Cardiac muscle cell (in vitro differentiated cells and primary cell): ENCODE data around the gene STIL. TPM values are rescaled to one million over a fixed set of nuclear protein-coding genes. Genes with fewer than 3 reads are reported as not detected.

ENCODE experiments used
- DNase-seq, 2 donors: peaks; one replicate each; pipeline versions ENCODE4 v3.0.0 to v3.0.0-alpha.2; 2010 to 2017; ENCODE audit warnings: low read depth in 1 of 2, low spot score in 1 of 2
- H3K27ac ChIP-seq: fragments of 200-600 bp; sonication (generic); 2 replicates; pipeline ENCODE4 v1.5.1; 2016
- H3K27me3 ChIP-seq: fragments of 200-600 bp; sonication (generic); 2 replicates; pipeline ENCODE4 v1.6.0; 2016; ENCODE audit warnings: control low read depth
- H3K36me3 ChIP-seq: fragments of 200-600 bp; sonication (generic); 2 replicates; pipeline ENCODE4 v1.5.1; 2016; ENCODE audit warnings: control low read depth
- H3K4me1 ChIP-seq: fragments of 200-600 bp; sonication (generic); 2 replicates; pipeline ENCODE4 v1.8.1; 2017; ENCODE audit warnings: low read depth, mild to moderate bottlenecking, mixed run types
- H3K4me3 ChIP-seq: fragments of 200-600 bp; sonication (generic); 2 replicates; pipeline ENCODE4 v1.5.1; 2016; ENCODE audit warnings: mild to moderate bottlenecking
- H3K9me3 ChIP-seq: fragments of 200-600 bp; sonication (generic); 2 replicates; pipeline ENCODE4 v1.5.1; 2017; ENCODE audit warnings: low read depth, mild to moderate bottlenecking, control low read depth
- polyA plus RNA-seq: library from polyadenylated mRNA; unstranded; fragments of >200 nt; fragmentation: Nextera tagmentation; extraction: Ambion mirVana; gene quantifications from 2 replicates; pipeline ENCODE4 v1.2.1, GENCODE V29; 2016
- total RNA-seq: library from RNA; depleted of rRNA; stranded (reverse); fragments of >200 nt; gene quantifications from 2 replicates; pipeline ENCODE4 v1.2.3, GENCODE V29; 2016
- TF ChIP-seq, protein P1 (sequence below): IDR thresholded peaks from 2 replicates; pipeline ENCODE4 v1.5.1; 2012; ENCODE audit warnings: low read depth, mild to moderate bottlenecking, low read length

The STIL gene
- total and polyA plus RNA-seq, 2 experiments from 2014 or later, result 2.3 to 13.4 TPM

DNA sequence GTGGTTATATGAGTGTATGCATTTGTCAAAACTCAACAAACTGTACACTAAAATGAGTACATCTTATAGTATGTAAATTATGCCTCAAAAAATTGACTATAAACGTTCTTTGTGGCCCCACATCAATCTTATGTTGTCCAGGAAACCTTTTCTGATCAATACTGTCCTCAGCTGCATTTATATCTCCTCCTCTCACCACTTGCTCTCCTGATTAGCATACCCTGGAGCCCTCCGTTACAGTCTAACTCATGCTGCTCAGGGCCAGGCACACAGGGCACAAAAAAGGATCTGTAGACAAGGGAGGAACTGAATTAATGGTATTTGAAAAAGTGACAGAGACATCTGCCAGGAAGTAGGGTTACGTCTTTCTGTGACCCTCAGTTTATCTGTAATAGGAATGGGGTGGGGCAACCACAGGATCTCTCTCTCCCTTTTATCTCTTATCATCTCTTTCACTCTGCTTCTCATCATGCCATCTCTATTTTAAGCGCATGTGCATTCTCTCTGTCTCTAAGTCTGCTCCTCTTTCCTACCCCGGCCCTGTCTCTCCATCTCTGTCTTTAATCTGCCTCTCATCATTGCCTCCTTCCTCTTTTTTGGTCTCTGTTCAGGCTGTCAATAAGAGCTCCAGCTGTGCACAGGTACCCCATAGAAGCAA lies 74.9 kb downstream of the STIL start:
- TF ChIP-seq, protein P1, sequence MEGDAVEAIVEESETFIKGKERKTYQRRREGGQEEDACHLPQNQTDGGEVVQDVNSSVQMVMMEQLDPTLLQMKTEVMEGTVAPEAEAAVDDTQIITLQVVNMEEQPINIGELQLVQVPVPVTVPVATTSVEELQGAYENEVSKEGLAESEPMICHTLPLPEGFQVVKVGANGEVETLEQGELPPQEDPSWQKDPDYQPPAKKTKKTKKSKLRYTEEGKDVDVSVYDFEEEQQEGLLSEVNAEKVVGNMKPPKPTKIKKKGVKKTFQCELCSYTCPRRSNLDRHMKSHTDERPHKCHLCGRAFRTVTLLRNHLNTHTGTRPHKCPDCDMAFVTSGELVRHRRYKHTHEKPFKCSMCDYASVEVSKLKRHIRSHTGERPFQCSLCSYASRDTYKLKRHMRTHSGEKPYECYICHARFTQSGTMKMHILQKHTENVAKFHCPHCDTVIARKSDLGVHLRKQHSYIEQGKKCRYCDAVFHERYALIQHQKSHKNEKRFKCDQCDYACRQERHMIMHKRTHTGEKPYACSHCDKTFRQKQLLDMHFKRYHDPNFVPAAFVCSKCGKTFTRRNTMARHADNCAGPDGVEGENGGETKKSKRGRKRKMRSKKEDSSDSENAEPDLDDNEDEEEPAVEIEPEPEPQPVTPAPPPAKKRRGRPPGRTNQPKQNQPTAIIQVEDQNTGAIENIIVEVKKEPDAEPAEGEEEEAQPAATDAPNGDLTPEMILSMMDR, result no peak
- Histone ChIP-seq H3K27ac (no peak overlapping the region), H3K36me3 (no peaks in the 10 kb centered on the region), H3K4me3 (no peak overlapping the region), H3K27me3 (peaks cover 48% of the 10 kb centered on the region), H3K9me3 (no peaks in the 10 kb centered on the region), H3K4me1 (peaks cover 9% of the 10 kb centered on the region)
- no peak for DNase-seq

DNA sequence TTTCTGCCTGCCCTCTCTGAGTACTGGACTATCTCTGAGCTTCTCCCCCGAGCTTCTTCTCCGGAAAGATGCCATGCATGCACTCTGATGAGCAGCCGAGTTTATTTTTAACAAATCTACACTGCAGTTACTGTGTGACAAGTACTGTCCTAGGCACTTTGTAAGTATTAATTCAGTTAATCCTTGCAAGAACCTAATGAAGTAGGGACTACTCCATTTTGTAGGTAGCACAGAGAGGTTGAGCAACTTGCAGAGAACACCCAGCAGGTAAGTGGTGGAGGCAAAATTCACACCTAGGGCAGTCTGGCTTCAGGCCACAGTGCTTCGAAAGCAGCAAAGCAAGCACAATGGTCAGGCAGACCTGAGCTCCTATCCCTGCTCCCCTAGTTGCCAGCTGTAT lies 78.1 kb downstream of the STIL start:
- H3K9me3 ChIP-seq, result no peaks in the 10 kb centered on the region
- H3K36me3 ChIP-seq, result no peaks in the 10 kb centered on the region
- peaks cover 55% of the 10 kb centered on the region for H3K27me3 ChIP-seq
- H3K27ac ChIP-seq, result no peak overlapping the region
- DNase-seq, result no peak
- peaks cover 9% of the 10 kb centered on the region for H3K4me1 ChIP-seq
- no peak overlapping the region for H3K4me3 ChIP-seq
- TF ChIP-seq, protein P1, result no peak

DNA sequence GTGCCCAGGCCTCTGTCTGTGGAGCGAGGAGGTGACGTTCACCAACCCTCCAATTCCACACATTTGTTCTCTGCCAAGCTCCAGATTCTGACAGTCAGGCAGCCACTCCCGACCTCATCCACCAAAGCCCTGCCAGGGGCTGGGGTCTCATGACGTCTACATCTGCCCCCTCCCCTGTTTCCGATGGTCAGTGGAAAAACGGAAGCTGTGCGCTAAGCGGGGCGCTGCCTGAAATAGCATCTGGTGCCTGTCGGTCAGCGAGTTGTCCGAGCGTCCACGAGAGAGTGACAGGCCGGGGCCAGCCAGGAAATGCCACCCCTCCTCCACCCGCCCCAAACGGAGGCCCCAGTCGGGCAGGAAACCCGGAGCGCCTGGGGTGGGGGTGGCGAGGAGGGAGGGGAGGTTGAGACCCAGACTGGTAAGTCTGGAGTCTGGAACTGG lies 78.7 kb downstream of the STIL start:
- Histone ChIP-seq H3K27me3 (peaks cover 61% of the 10 kb centered on the region), H3K4me3 (no peak overlapping the region), H3K4me1 (peaks cover 9% of the 10 kb centered on the region), H3K27ac (no peak overlapping the region), H3K9me3 (no peaks in the 10 kb centered on the region), H3K36me3 (no peaks in the 10 kb centered on the region)
- no peak for DNase-seq
- TF ChIP-seq, protein P1, result no peak

DNA sequence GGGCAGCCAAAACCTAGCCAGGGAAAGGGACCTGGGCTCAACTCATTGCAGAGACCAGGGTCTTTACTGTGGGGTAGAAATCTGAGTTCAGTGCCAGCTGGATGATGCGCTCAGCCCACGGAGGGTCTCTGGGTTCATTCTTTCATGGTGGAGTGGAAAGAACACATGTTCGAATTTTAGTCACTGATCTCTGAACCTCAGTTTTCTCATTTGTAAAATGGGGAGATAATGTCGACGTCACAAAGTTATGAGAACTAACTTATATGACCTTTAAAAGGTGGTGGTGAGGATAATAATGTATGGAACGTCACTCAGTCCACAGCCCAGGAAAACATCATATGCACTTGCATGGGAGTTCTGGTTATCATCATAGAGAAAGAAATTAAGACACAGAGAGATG lies 80.8 kb downstream of the STIL start:
- no peaks in the 10 kb centered on the region for H3K36me3 ChIP-seq
- peaks cover 9% of the 10 kb centered on the region for H3K4me1 ChIP-seq
- H3K27me3 ChIP-seq, result peaks cover 78% of the 10 kb centered on the region
- no peaks in the 10 kb centered on the region for H3K9me3 ChIP-seq
- no peak overlapping the region for H3K4me3 ChIP-seq
- no peak for DNase-seq
- H3K27ac ChIP-seq, result no peak overlapping the region
- TF ChIP-seq, protein P1, result no peak

DNA sequence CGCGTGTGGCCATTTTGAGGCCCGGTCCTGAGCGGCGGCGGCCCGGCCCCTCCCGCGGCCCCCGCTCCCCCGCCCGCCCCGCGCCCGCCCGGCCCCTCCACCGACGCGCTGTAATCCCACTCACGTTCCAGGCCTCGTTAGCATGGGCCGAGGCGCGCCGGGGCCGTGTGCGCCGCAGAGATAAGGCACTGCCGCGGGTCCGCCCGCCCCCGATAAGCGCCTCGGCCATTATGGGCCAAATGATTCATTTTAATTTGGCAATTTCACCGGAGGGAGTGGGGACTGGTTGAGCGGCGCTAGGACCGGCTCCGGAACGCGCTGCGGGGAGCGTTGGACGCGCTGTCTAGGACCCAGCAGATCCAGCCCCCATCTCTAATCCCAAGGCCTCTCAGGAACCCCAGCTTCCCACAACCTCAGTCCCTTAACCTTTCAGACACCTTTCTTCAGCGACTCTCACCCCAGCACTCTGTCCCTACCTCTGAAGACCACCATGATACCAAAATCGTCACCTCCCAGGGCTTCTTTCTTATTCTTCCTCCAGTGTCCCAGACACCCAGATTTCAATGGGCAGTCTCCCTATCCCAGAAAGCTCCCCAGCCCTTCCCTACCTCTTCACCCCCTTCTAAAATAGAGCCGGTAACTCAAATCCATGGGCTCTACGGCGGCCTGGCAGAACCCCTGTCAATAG lies 81.6 kb downstream of the STIL start, which contains the start of gene TAL1:
TAL1 (minus strand) TSS at position 39 of the 688 bp plus-strand sequence. CDS start 6,337 bp downstream, outside the sequence.
- no peaks in the 10 kb centered on the region for H3K36me3 ChIP-seq
- no peaks in the 10 kb centered on the region for H3K9me3 ChIP-seq
- no peak within 1 kb of the TSS for H3K27ac ChIP-seq
- TF ChIP-seq, protein P1, result no peak
- peak within 1 kb of the TSS; percentile 15 for H3K4me3 ChIP-seq
- peaks cover 9% of the 10 kb centered on the region for H3K4me1 ChIP-seq
- H3K27me3 ChIP-seq, result peaks cover 82% of the 10 kb centered on the region
- DNase-seq, result peak; percentile 36 to 50
